Esophagus muscularis mucosa (tissue), 4 donors: Measurements from ENCODE around the gene IFI27L1. TPM values are rescaled to one million over a fixed set of nuclear protein-coding genes. Genes with fewer than 3 reads are reported as not detected.

ENCODE experiments used
- DNase-seq: peaks from one replicate; pipeline ENCODE4 v3.0.0-alpha.2; 2017; ENCODE audit errors: extremely low spot score
- H3K27ac ChIP-seq, 4 donors: fragments of 200-600 bp; sonication (generic); replicated peaks in 1 of 4; 1 replicate in 3 of 4; 2 replicates in 1 of 4; pipeline ENCODE4 v1.5.1; 2016 to 2019; ENCODE audit warnings: mild to moderate bottlenecking in 1 of 4
- H3K27me3 ChIP-seq, 4 donors: fragments of 200-600 bp; sonication (generic); one replicate each; pipeline versions ENCODE4 v1.5.1 to v1.6.0; 2016 to 2019
- H3K36me3 ChIP-seq, 4 donors: fragments of 200-600 bp; sonication (generic); one replicate each; pipeline ENCODE4 v1.5.1; 2016 to 2019
- H3K4me1 ChIP-seq, 4 donors: fragments of 200-600 bp; sonication (generic); one replicate each; pipeline ENCODE4 v1.5.1; 2016 to 2019
- H3K4me3 ChIP-seq, 4 donors: fragments of 200-600 bp; sonication (generic); 1 replicate in 2 of 4; 2 replicates in 2 of 4; pipeline ENCODE4 v1.5.1; 2016 to 2019; ENCODE audit warnings: mild to moderate bottlenecking in 4 of 4, moderate library complexity in 1 of 4
- H3K9me3 ChIP-seq, 4 donors: fragments of 200-600 bp; sonication (generic); 1 replicate in 3 of 4; 2 replicates in 1 of 4; pipeline ENCODE4 v1.5.1; 2016 to 2019
- CTCF ChIP-seq, 3 experiments: fragments of 200-600 bp in 2 of 3; fragments of 450-650 bp in 1 of 3; sonication (generic) in 2 of 3; IDR thresholded peaks; one replicate each; pipeline ENCODE4 v1.5.1; 2017 to 2019; ENCODE audit warnings: antibody characterized with exemption in 3 of 3, mild to moderate bottlenecking in 2 of 3, moderate library complexity in 1 of 3
- EP300 ChIP-seq: sonication (generic); formaldehyde crosslinking; IDR thresholded peaks from one replicate; pipeline ENCODE4 v1.6.1; 2017; ENCODE audit warnings: antibody characterized with exemption
- POLR2A ChIP-seq: fragments of 450-650 bp; IDR thresholded peaks from one replicate; pipeline ENCODE4 v1.6.1; 2017; ENCODE audit warnings: antibody characterized with exemption, moderate library complexity, mild to moderate bottlenecking, low read depth
- POLR2AphosphoS5 ChIP-seq, 2 donors: sonication (generic); formaldehyde crosslinking; IDR thresholded peaks; one replicate each; pipeline ENCODE4 v1.6.1; 2017; ENCODE audit warnings: antibody characterized with exemption in 2 of 2
- WGBS: methylation state at CpG from one replicate; pipeline ENCODE4 v1.1.5; 2018; 5-methylcytosine and 5-hydroxymethylcytosine counted together
- intact Hi-C: fragments of 100-400 bp; cut with DNase I; formaldehyde crosslinking; loops from one replicate; pipeline ENCODE4 v1.15.1; 2023
- total RNA-seq, 4 donors: library from RNA; depleted of rRNA; stranded (reverse); fragments of >200 nt; gene quantifications; one replicate each; pipeline versions ENCODE4 v1.1.0 to v1.2.1, GENCODE V29; 2016

IFI27L1 gene
- total RNA-seq, 4 donors from 2014 or later = 5.8 to 12.9 (median 6.4) TPM

- DNase-seq = no peak
- intact Hi-C loops = no loop called here
- Histone ChIP-seq H3K4me1 (peaks cover 20 to 27% (median 21%) of the 10 kb centered on the region in 4 donors), H3K27me3 (peaks cover 0 to 7% (median 0%) of the 10 kb centered on the region in 4 donors), H3K9me3 (peaks cover 0 to 23% (median 19%) of the 10 kb centered on the region in 4 donors), H3K36me3 (peaks cover 0 to 8% (median 3%) of the 10 kb centered on the region in 4 donors), H3K27ac (no peak overlapping the region), H3K4me3 (no peak overlapping the region)
- TF ChIP-seq CTCF (IDR thresholded peaks at IDR 0.05) (no peak), POLR2AphosphoS5 (IDR thresholded peaks at IDR 0.05) (no peak), POLR2A (no peak), EP300 (no peak)
- WGBS = 85% methylated on average over 9 of the region's 9 CpGs
These were observed 36.7 kb downstream of the IFI27L1 start for GRCh38 chr14:94117856-94118255.

- H3K27me3 ChIP-seq = peaks cover 0 to 7% (median 0%) of the 10 kb centered on the region in 4 donors
- peaks cover 0 to 8% (median 3%) of the 10 kb centered on the region in 4 donors for H3K36me3 ChIP-seq
- H3K4me1 ChIP-seq = peaks cover 8 to 16% (median 10%) of the 10 kb centered on the region in 4 donors
- intact Hi-C loops = no loop called here
- TF ChIP-seq CTCF (IDR thresholded peaks at IDR 0.05) (no peak), EP300 (no peak), POLR2AphosphoS5 (IDR thresholded peaks at IDR 0.05) (no peak), POLR2A (no peak)
- no peak for DNase-seq
- H3K27ac ChIP-seq = no peak overlapping the region
- peaks cover 0 to 23% (median 19%) of the 10 kb centered on the region in 4 donors for H3K9me3 ChIP-seq
- H3K4me3 ChIP-seq = no peak overlapping the region
These were observed 38.0 kb downstream of the IFI27L1 start for GRCh38 chr14:94119071-94119470.

GRCh38 chr14:94120667-94121340 is 39.7 kb downstream of the IFI27L1 start:
- Histone ChIP-seq H3K4me3 (no peak overlapping the region), H3K9me3 (peaks cover 0 to 23% (median 19%) of the 10 kb centered on the region in 4 donors), H3K36me3 (peaks cover 0 to 6% (median 3%) of the 10 kb centered on the region in 4 donors), H3K27ac (no peak overlapping the region), H3K4me1 (peaks cover 0 to under 1% (median under 1%) of the 10 kb centered on the region in 4 donors), H3K27me3 (peaks cover 0 to 4% (median 0%) of the 10 kb centered on the region in 4 donors)
- 81% methylated on average over 5 of the region's 5 CpGs for WGBS
- no peak for DNase-seq
- TF ChIP-seq POLR2A = no peak
- TF ChIP-seq CTCF (IDR thresholded peaks at IDR 0.05) = no peak
- TF ChIP-seq EP300 = no peak
- TF ChIP-seq POLR2AphosphoS5 (IDR thresholded peaks at IDR 0.05) = no peak
- intact Hi-C loops = no loop called here

DNA sequence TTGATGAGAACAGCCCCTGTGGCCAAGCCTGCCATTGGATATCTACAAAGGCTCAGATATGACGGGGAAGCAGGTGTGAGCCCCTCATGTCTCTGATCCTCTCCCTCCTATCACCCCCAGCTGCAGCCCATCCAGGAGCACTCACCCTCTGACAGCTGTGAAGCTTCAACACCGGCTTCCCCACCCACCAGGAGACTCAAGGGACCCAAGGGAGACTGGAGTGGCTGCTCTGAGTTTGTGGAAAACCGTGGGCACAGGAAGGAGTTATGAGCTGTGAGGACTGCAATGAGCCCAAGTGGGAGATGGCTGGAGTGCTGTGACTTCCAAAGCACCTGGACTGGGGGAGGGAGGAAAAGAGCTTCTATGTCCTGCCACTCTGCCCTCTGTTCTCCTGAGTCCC is 40.4 kb downstream of the IFI27L1 start:
- peaks cover 0 to 23% (median 19%) of the 10 kb centered on the region in 4 donors for H3K9me3 ChIP-seq
- no peak for TF ChIP-seq CTCF (IDR thresholded peaks at IDR 0.05)
- TF ChIP-seq POLR2A = no peak
- TF ChIP-seq POLR2AphosphoS5 (IDR thresholded peaks at IDR 0.05) = no peak
- TF ChIP-seq EP300 = no peak
- H3K4me1 ChIP-seq = no peaks in the 10 kb centered on the region
- H3K4me3 ChIP-seq = no peak overlapping the region
- no peak for DNase-seq
- intact Hi-C loops = no loop called here
- no peaks in the 10 kb centered on the region for H3K27me3 ChIP-seq
- no peaks in the 10 kb centered on the region for H3K36me3 ChIP-seq
- no peak overlapping the region for H3K27ac ChIP-seq
- 31% methylated on average over 3 of the region's 3 CpGs for WGBS
